ENCODE results near the gene SLC24A4. TPM values are rescaled to one million over a fixed set of nuclear protein-coding genes. Genes with fewer than 3 reads are reported as not detected.

SLC24A4 gene
- total RNA-seq, 1 donor from 2014 or later: 0.27 TPM

DNA sequence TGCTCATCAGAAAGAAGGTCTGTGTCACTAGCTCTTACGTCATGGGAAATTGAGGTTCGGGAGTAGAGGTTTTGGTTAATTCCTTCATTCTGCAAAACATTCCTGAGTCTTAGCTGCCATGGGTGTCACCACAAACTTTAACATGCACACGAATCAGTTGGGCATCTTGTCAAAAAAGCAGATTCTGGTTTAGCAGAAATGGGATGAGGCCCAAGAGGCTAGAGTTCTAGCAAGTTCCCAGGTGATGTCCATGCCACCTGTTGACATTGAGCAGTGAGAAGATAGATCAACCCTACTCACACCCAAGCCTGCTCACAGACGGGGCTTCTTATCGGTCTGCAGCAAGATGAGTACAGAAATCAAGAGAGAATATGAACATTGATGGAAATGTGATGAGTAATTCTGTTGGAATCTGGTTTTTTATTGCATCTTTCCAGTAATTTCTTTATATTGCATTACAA lies 179.0 kb downstream of the SLC24A4 start:
- intact Hi-C loops (cut with DNase I): no loop called here
- no peak for ATAC-seq (ENCODE audit: poor library complexity)
- DNase-seq: no peak

DNA sequence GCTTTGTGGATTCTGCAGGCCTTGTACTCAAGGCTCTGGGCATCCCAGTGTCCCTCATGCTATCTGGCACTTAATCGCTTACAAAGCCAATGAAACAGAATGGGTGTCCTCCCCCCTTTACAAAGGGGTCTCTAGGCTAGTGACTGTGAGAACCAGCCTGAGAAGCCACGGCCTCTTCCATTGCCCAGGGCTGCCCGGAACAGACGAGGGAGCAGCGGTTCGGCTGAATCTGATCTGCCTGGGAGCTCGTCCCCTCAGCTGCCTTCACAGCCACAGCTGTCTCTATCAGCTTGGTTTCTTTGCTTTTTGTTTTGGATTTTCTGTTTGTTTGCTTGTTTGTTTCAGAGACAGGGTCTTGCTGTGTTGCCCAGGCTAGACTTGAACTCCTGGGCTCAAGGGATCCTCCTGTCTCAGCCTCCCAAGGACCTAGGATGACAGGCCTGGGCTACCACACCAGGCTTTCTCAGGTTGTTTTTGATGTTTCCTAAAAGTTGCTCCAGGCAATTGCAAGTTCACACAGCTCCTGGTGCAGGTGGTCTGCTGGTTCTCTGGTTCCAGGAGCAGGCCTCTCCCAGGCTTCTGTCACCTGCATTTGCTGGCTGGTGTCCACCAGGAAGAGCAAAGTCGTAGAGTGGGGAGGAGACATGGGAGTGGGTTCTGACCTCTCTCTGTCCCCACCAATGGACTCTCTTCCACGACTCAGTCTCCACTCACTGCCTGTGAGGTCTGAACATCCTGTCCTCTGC lies 179.7 kb downstream of the SLC24A4 start:
- intact Hi-C loops (cut with DNase I): no loop called here
- no peak for ATAC-seq (ENCODE audit: poor library complexity)

DNA sequence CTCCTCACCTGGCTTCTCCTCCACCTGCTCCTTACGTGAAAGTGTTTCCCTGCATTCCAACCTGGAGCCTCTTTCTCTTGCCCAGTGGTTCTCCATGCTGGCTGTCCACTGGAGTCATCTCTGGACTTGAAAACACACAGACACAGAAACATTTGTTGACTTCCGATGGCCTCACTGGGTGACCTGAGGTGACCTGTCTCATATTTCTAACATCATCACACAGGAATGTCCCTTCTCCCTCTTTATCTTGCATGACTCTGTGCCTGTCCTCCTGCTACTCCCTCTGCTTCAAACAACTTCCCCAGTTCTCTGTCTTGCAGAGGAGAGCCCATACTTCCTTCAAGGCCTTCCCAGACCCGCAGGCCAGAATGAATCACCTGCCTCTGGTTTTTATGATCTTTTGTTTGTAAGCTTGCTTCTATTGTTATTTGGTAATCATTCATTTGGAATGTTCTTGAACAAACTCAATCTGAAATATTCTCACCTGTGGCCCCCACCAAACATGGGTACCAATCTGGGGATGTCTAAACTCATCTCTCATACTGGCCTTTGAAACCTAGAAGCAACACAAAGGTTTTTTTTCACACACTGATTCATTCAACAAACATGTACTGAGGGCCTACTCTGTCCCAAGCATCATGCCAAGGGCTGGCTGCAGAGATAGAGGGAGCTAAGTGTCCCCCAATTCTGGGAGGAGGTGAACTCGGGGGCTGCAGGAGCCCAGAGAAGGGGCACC lies 181.0 kb downstream of the SLC24A4 start:
- ATAC-seq (ENCODE audit: poor library complexity): peak; percentile 56
- no peak for DNase-seq
- intact Hi-C loops (cut with DNase I): no loop called here

More for the DNA sequence above, 179.7 kb downstream of the SLC24A4 start:
- DNase-seq: no peak

DNA sequence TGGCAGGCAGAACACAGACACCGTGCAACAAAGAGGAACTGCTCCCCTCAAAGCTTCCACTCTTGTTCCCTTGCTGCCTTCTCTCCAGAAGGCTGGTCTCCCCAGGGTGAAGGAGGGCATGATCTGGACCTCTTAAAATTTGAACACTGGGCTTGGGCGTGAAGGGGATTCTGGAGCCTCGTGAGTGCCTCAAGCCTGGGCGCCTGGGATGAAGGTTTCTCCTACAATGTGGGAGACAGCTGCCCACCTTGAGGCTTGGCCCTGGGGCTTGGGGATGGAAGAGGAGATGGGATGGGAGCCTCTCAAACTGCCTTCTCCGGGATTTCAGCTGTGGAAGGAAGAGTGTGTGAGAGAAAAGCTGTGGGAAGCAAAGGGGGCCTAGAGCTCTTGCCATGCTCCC lies 182.9 kb downstream of the SLC24A4 start:
- no peak for ATAC-seq (ENCODE audit: poor library complexity)
- intact Hi-C loops (cut with DNase I): no loop called here
- no peak for DNase-seq

DNA sequence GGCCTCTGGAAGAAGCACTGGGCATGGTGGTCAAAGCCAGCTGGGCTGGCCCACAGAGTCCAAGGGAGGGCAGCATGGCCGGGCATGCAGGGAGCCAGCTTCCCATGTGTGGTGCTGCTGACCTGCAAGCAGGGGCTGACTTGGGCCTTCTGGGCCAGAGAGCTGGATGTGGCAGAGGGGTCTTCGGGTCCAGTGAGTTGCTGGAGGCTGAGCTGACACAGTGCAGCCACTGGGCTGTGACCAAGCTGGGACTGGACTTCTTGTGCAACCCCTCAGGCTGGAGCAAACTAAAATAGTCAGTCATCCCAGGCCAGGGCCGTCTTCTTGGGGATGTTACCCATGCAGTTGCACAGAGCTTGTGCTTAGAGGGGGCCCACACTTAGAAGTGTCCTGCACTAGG lies 183.3 kb downstream of the SLC24A4 start:
- intact Hi-C loops (cut with DNase I): no loop called here
- ATAC-seq (ENCODE audit: poor library complexity): no peak
- DNase-seq: no peak

DNA sequence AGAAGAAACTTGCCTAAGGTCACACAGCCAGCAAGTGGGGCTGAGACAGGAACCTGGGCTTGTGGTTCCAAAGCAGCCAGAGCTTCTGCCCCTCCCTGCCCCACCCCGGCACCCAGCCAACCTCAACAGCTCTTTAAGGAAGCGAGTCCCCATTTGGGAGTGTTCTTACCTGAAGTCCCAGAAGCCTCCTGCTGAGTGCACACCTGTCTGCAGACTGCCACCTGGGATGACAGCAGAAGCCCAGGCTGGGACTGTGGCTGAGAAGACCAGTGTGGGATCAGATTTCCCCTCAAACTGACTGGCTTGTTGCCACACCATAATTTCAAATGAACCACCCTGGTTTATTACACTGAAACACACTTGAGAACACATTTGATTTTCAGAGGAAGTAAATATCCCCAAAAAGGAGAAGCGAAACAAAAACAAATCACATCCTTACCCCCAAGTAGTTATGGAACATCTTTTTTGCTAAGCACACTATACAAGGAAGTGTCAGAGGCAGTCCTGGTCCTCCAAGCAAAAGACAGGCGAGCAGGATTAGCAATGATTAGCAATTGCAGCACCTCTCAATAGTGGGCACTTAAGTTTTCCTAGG lies 184.3 kb downstream of the SLC24A4 start:
- intact Hi-C loops (cut with DNase I): no loop called here
- ATAC-seq (ENCODE audit: poor library complexity) (peak; percentile 34), DNase-seq (peak; percentile 63)

DNA sequence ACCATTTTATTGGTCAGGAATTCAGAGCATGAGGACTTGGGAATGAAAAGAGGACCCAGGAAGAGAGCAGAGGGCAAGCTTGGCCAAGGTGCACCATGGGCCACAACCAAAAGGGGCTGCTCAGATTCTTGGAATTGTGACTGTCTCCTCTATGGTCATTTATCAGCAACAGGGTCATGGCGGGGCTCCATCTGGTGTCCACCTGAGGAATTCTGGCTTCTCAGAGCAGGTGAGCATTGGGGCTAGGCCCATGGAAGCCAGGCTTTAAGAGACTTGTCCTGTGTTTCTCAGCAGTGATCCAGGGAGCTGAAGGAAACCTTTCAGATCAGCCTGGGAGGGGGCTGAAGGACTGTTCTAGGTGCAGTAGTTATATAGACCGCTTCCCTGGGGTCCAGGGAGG lies 188.0 kb downstream of the SLC24A4 start:
- DNase-seq (no peak), ATAC-seq (ENCODE audit: poor library complexity) (no peak)
- intact Hi-C loops (cut with DNase I): no loop called here

DNA sequence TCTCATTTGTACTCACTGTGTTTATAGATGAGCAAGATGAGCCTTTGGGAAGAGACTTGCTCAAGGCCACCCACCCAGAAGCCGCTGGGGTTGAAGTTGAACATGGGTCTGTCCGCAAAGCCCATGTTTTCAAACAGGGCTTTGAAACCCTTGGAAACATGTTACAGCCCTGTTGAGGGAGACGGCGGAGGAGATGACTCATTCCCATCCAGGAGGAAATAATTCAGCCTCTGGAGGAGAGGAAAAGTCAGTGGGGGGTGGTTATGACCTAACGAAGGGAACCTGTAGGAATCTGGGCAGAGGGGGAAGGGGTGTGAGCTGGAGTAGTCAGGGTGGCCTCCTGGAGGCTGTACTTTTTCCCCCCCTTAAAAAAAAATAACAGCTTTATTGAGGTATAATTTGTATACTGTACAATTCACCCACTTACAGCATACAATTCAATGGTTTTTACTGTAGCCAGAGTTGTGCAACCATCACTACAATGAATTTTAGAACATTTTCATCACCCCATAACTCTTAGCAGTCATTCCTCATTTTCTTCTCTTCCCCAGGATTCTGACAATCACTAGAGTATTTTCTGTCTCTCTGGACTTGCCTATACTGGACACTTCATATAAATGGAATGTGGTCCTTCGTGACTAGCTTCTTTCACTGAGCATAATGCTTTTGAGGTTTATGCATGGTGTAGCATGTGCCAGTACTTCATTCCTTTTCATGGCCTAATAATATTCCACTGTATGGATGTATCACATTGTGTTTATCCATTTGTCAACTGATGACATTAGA lies 188.7 kb downstream of the SLC24A4 start:
- DNase-seq: no peak
- no peak for ATAC-seq (ENCODE audit: poor library complexity)
- intact Hi-C loops (cut with DNase I): no loop called here

DNA sequence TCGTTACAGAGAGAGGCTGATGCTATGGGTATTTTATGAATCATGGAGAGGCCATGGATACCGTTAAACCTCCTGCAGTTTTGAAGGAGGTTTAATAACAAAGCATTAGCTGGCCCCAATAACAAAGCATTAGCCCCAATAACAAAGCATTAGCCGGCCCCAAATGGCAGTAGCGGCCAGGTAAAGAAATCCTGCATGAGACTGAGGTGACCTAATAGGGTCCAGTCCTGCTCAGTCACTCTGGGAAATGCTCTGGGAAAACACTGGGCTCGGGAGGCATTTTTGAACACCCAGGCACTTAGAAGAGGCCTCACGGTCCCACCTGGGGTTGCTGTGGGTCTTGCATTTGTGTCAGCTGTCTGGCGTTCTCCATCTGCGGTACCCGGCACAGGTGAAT lies 189.8 kb downstream of the SLC24A4 start:
- intact Hi-C loops (cut with DNase I): no loop called here
- no peak for ATAC-seq (ENCODE audit: poor library complexity)
- DNase-seq: no peak

DNA sequence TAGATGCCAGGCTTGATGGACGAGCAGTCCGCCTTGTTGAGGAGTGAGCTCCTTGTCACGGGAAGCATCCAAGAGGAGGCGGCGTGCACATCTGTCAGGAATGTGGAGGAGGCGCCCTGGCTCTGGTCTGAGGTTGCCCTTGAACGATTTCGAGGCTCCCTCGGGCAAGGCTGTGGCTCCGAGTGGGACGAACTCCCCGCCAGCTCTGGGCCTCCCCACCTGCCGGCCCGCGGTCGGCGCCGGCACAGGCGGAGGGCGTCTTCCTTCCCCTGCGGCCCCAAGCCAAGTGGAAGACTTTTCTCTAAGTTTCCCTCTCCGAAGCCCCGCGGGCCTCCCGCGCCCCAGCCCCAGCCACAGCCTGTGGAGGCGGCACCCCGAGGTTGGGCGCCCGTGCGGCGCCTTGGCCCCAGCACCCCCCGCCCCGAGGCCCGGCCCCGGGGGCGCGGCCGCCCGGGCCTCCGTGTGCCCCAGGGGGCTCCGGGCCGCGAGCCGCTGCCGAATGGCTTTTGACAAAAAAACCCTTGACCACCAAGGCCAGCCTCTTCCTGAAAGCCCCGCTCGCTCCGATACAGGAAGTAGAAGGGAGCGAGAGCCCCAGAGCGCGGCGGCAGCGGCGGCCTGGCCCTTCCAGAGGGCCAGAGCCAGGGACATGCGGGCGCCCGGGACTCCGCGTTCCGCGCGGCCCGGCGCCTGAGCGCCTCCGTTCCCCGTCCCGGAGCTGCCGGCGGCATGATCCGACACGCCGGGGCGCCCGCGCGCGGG lies 190.4 kb downstream of the SLC24A4 start, which contains the start of gene RIN3:
Gene RIN3, plus strand, starts transcription at position 578 of the 762 bp plus-strand sequence. Its CDS starts 152 bp downstream, at position 730.
- ATAC-seq (ENCODE audit: poor library complexity) (peak; percentile 74), DNase-seq (peak; percentile 79)
- intact Hi-C loops (cut with DNase I): no loop called here

DNA sequence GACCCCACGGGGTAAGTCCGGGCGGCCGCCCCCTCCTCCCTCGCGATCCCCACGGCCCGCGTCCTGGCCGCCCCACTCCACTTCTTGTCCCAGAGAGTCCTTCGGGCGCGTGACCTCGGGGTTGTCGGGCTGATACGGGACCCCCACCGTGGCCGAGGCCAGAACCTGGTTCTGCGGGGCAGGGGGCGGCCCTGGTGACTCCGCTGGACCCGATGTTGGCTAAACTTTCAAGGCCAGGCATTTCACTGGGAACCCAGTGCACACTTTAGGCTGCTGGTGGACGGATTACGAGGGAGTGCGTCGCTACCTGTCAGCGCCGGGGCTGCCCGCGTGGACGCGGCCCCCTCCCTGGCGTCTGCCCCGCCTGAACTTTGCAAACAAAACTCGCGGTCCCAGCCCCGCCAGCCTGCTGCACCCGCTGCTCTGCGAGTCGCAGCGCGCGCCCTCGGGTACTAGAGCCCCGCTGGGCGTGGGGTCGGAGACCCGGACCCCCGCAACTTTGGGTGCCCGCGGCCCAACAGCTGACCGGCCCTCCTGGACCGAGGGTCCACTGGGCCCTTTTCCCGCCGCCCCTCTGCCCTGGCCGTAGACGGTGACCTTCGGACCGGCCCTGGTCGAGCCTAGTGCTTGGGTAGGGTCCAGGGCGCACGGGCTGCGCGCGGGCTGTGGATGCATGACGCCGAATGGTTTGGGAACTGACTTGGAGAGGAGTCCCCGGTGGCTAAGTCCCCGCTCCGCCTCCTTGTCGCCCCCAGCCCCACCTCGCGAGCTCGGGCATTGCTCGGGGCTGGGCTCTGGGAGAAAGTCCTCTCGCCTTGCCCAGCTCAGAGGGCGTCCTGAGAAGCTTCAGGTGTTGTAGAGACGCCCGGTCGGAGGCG lies 191.2 kb downstream of the SLC24A4 start:
- intact Hi-C loops (cut with DNase I): no loop called here
- peak; percentile 48 for ATAC-seq (ENCODE audit: poor library complexity)
- peak; percentile 67 for DNase-seq

DNA sequence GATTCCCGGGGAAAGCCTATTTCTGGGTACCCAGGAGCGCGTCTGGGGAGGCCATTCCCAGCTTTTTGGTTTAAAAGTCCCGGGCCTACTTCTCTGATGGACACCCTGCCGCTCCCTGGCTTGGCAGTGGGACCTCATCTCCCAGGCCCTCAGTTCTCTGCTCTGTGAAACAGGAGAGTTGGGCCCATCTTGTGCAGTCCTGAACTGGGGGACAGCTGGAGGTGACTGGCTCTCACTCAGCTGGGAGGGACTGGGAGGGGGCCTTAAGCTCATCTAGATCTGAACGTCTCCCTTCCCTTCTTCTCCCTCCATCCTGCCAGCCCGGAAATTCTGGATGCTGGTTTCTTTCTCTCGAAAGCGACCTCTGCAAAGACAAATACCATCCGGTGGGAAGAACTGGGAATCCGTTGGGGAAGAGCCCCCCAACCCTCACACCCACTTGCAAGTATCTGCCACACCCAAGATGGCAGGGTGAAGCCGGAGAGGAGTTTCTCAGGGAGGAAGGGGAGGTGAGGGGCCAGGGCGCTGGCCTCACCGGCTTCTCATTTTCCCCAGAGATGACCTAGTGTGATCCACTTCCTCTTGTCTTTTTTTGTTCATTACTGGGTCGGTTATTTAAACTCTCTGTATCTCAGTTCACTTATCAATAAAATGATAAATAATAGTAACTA lies 192.0 kb downstream of the SLC24A4 start:
- intact Hi-C loops (cut with DNase I): no loop called here
- DNase-seq (no peak), ATAC-seq (ENCODE audit: poor library complexity) (no peak)

DNA sequence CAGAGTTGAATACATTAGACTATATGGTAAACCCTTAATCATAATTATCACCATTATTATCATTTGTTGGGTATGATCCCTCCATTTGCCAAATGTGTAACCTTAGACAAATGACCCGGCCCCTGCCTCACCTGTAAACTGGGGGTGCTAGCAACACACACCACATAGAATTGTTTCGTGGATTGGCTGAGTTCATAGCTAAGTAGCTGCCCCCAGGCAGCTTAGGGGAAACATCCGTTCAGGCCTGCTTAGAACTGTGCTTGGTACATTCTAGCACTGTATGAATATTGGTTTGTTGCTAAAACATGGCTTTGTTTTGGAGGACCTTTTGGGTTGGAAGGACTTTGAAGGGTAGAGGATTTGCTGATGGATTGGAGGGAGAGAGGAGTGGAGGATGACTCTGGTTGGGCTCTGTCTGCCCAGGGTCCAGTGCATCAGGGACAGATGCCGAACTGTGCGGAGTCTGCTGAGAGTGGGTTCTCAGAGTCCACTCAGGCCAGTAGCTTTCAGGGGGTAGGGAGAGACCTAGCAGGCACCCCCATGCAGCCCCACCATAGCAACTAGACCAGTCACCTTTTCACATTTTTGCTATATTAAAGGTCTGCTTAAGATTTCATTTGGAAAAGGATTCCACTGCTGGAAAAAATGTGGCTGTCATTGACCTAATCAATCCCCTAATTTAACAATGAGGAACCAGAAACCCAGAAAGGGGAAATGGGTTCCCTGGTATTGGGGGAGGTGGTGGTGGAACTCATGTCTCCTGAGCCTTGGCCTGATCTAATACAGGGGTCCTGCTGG lies 192.8 kb downstream of the SLC24A4 start:
- intact Hi-C loops (cut with DNase I): no loop called here
- DNase-seq (no peak), ATAC-seq (ENCODE audit: poor library complexity) (no peak)

DNA sequence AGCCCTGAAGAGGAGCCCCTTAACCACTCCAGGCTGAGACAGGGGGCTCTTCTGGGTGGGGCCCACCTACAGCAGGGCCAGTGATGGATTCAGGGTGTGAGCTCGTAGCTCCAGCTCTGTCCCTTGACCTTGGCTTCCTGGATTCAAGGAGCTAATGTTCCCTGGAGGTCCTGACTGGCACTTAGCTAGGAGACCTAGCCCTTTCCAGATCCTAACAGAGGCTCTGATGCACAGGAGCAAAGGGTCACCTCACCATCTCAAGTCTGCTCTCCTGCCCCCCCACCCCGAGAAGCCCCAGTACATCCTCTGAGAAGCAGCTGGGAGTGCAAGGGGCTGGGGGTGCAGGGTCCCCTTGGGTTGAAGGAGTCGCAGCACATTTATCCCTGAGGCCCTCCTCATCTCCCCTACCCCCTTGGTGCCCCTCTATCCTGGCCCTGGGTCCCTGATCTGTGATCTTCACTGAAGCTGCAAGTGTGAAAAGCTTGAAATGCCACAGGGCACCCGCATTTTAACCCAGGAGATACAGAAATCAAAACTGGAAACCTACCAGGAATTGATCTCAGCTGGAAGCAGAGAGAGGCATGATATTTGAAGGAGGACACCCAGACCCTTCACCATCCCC lies 193.5 kb downstream of the SLC24A4 start:
- ATAC-seq (ENCODE audit: poor library complexity) (no peak), DNase-seq (no peak)
- intact Hi-C loops (cut with DNase I): no loop called here

DNA sequence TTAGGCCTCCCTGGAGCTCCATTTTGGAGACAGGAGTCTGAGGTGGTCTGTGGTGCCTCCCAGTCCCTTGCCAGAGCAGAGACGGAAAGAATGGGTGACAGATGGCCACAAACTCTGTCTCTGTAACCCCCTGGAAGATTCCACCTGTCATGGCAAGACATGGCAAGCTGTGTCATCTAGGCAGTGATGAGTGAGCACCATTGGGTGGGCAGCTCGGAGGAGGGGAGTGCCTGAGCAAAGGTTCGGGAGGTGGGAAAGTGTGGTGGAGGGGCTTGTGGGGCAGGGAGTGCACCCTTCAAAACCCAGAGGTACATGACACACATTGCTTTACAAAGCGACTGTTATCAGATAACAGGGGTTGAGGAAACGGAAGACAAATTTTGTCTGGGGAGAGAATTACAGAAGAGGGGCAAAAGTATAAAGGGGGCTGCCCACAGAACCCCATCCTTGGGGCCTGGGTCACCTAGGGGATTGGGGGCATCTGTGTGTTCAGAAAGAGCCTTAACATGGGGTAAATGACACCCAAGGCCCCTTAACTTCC lies 194.1 kb downstream of the SLC24A4 start:
- DNase-seq (no peak), ATAC-seq (ENCODE audit: poor library complexity) (no peak)
- intact Hi-C loops (cut with DNase I): no loop called here

Measured in Right ventricle myocardium superior (tissue), 1 donor.